Fibroblast of skin of abdomen (primary cell): Measurements from ENCODE around the gene PDE8A.

Experiments
- DNase-seq: peaks from one replicate; pipeline ENCODE4 v3.0.0-alpha.2; 2013

Gene PDE8A

DNA sequence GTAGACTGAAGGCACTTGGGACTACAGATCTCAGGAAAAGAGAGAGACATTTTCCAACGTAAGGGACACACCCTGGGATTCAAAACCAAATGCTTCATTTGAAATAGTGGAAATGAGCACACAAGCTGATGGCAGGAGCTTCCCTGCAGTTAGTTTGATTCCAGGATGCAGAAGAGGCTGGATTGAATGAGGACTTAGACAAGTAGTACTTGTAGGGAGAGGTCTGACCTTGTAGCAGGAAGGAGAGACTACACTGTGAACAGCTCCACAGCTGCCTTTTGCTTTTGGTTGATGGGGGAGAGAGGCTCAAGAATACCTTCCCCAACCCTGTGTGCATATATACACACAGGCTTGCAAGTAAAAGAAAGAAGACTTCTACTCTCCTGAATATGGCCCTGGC is 51.5 kb downstream of the PDE8A start:
- no peak for DNase-seq

DNA sequence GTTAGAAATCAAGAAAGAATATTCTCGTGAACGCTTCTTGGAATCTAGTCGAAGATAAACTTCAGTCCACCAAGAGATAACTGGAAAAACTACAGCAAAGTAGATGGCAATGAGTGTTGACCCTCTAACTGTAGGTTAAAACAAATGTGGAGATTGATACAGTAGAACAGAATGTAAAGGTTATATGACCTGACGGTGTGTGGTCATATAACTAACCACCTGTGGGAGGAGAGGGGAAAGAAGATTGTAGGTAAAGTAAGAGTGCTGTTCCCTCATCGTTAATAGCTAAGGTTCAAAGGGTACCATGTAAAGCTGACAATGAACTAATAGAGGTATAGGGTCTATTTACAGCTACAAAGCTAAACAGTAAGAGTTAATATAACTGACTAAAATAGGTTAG is 52.6 kb downstream of the PDE8A start:
- no peak for DNase-seq

DNA sequence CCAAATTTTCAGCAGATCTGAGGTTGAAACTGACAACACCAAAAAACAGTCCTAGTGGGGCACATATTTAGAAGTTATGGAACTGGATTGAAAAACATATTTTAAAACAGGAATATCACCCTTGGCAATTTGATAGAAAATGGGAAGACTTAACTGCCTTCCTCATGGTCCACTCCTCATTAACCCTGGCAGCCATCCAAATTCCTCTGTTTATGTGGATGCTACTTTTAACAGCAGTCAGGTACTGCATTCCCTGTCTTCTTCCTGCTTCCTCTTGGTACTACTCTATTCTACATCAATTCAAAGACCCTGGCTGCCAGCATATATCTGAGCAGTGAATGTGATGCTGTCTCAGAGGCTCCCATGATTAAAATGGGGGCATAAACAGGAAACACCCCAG is 54.3 kb downstream of the PDE8A start:
- DNase-seq = no peak

DNA sequence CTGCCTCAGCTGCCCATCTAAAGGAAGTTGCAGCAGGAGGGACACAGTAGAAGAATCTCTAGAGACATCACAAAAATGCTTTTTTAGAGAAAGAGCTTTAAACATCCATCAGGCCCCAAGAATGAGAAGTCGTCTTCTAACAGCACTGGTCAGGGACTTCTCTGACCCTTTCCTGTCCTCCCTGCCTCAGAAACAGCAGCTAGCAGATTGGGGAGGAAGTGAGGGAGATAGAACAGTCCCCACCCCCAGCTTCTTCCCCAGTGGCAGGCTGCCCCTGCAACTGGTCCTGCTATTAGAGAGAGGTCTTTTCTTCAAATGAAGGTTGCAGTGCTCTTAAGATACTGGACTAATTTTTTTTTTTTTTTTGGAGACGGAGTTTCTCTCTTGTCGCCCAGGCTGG is 55.1 kb downstream of the PDE8A start:
- no peak for DNase-seq

GRCh38 chr15:85037641-85038040 is 56.0 kb downstream of the PDE8A start:
- no peak for DNase-seq

DNA sequence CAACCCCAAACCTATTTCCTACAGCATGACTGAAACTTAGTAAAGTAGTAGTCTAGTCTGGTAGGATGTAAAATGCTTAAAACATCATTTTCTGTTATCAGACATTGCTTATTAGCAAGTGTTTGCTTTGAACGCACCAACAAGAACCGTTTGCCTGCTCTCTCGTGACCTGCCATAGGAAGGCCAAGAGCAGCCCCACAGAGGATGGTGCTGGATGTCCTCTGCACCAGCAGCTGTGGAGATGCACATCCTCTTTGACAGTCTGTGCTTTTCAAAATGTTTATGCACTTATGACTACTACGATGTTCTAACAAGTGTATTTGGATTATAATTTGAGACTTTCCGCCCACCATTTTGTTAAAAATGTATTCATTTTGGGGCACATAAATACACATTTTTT is 59.6 kb downstream of the PDE8A start:
- no peak for DNase-seq

DNA sequence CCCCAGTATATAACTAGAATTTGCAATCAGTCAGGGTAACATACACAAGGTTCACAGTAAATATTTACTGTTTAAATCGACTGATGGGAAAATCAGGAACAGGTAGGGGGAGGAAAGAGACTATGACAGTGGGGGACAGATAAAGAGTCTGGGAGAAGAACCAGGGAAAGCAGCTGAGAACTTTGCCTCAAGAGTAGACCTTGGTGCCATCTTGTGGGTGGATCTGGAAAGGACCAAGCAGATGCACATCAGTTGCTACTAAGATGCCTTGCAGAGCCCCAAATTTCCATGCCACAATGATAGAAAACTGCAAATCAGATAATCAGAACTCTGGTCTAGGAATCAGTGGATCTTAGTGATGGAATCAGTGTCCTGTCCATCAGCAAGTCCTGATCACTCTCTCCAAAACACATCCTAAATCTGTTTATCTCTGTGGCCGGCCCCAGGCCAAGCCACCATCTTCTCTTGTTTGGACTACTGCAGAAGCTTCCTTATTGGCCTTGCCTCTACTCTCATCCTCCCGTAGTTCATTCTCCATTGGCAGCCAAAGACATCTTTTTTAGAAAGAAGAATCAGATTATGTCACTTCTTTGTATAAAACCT is 62.7 kb downstream of the PDE8A start:
- DNase-seq = peak; percentile 50

- DNase-seq = no peak
These were observed 63.2 kb downstream of the PDE8A start for GRCh38 chr15:85044894-85045293.

DNA sequence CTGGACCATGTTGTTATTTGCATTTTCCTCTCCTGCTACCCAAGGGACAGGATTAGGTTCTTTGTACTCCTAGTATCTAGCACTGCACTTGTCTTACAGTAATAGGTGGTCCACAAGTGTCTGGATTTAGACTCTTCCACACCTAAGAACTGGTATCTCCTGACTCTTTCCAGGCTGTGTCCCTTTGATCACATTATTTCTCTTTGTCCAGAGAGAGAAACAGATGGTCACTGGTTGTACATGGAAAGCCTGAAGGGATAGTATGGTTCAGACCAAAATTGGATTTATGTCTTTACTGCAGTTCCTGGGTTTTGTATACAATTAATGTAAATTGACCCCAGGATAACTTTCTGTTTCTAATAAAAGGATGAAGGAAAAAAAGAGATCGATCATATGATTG is 64.0 kb downstream of the PDE8A start:
- no peak for DNase-seq

DNA sequence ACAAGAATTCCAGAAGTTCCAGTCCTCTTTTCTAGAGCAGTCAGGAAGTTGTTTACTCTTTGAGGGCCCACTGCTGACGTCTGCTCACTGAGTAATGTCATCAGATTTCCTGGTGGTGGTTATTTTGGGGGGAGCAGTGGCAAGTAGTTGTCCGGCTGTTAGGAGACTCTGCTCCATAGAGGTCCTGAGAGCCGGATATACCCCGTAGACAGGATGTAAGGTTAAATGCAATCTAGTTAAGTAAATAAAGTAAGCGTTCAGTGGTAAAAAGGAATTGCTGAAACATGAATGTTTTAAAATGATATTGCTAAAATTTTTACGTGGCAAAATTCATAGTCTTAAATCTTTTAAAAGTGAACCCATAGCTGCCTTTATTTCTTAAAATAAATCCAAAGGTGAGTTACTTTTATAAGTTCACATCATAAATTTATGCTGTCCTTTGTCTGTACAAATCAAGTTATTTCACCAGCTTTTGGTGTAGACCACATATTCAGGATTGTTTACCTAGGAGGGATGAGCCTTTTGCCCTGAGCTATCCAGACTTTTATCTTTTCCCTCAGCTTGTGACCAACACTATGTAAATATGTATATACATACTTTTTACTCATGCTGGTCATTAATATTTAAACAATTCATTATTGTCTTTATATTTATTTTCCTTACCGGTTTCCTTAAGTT is 65.8 kb downstream of the PDE8A start:
- peak; percentile 87 for DNase-seq

DNA sequence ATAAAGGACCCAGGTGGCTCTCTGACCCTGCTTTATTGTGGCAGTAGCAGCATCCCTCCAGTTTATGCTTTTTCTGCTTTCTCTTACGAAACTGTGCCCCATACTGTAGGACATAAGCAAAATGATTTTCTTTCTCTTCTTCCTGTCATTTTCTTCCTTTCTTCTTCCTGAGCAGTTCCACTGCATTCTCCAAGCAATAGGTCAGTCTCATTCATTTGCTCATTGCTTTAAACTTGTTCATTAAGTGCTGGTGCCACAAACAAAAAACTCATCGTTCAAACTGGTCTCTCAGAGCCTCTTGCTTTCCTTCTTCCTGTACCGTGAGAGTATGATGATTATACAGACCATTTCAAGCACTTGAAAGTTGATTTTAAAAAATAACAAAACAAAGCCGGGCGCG is 66.8 kb downstream of the PDE8A start:
- DNase-seq = no peak

DNA sequence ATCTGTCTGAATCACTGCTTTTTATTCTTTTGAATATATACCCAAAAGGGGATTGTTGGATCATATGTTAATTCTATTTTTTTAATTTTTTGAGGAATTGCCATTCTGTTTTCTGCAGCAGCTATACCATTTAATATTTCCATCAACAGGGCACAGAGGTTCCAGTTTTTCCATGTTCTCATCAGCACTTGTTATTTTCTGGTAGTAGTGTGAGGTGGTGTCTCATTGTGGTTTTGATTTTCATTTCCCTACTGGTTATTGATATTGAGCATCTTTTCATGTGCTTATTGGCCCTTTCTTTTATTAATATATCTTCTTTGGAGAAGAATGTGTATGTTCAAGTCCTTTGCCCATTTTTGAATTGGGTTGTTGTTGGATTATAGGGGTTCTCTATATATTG is 68.1 kb downstream of the PDE8A start:
- DNase-seq = no peak

DNA sequence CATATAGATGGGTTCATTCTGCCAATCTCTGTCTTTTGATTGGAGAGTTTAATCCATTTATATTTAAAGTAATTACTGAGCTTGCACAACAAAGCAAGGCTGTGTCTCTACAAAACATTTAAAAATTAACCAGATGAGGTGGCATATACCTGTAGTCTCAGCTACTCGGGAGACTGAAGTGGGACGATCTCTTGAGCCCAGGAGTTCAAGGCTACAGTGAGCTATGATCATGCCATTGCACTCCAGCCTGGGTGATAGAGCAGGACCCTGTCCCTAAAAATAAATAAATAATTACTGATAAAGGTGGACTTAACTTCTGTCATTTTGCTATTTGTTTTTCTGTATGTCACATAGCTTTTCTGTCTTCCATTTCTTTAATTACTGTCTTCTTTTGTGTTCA is 78.1 kb downstream of the PDE8A start:
- DNase-seq = no peak

DNA sequence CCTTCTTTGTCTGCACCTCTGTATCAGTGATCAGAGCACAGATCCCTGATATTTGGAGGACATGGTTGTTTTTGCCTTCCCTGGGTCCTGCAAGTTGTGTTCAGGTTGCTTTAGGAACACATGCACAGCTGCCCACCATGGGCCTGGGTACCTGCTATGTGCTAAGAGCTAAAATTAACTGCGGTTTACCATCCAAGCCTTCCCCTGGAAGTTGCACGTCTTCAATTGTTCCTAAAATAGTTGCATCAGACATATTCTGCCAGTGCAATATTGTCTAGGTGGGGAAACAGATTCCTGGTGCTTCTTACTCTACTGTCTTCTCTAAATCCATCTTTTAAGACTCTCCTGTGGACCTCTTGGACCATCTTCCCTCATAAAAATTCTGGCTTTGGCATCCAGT is 80.9 kb downstream of the PDE8A start:
- no peak for DNase-seq

DNA sequence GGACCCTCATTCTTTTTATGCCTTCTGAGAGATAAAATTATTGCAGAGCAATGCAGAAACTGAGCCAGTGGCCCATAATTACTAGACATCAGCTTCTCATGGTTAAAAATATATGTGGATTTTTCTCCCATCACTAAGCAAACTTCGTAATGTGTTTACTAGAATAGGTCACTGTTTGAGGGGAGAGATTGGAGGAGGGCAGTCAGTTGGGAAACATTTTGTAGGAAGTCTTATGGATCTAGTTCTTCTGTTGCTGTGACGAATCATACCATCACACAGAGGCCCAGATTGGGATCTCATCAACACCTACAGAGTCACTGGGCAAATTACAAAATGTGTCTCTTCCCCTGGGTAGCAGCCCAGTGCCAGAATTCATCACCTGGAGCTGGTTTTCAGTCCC is 81.4 kb downstream of the PDE8A start:
- DNase-seq = no peak

DNA sequence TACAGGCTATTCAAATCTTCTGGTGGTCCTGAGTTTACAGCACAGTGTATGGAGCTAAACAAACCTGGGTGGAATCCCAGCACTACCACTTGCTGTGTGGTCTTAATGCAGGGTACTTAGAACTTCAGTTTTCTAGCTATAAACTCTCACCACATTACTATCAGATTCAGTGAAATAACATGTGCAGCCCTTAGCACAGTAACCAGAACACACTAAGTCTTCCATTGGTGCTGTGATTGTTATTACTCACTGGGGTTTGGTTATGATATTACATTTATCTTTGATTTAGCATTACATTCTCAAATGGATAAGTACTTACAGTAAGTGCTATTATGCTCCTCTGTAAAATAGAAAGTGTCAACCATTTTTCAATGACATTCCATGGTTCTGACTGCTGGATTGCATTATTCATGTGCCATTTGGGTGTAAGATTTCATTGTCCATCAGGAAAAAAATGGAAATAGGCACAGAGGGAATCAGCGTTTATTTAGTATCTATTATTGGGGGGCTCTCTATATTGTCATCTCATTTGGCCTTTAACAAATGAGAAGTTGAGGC is 81.9 kb downstream of the PDE8A start:
- DNase-seq = no peak

DNA sequence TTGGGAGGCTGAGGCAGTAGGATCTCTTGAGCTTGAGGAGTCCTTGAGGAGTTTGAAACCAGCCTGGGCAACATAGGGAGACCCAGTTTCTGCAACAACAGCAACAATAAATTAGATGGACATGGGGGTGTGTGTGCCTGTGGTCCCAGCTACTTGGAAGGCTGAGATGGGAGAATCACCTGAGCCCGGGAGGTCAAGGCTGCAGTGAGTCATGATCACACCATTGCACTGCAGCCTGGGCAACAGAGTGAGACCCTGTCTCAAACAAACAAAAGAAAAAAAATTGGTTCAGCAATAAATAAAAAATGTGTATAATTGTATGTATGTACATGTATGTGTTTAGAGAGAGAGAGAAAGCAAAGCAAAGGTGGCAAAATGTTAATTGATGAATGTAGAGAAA is 83.1 kb downstream of the PDE8A start:
- no peak for DNase-seq

- no peak for DNase-seq
These were observed 89.4 kb downstream of the PDE8A start for GRCh38 chr15:85071061-85071460.

DNA sequence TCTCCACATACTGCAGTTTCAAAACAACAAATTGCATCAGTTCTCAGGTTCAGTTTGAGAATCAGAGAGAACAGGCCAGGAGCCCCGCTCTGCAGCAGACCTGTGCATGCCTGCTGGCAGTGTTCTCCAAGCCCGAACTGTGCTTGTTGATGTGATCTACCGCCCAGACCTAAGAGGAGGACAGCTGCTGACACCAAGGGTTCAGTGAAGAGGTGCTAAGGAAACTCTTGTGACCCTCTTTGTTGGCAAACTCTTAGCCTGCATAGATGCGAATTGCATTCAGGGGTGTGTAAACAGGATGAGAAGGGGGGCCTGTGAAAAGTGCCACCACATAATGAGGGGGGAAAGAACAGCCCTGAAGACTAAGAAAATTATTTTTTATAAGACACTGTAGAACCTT is 89.8 kb downstream of the PDE8A start:
- no peak for DNase-seq

GRCh38 chr15:85072917-85073316 is 91.3 kb downstream of the PDE8A start:
- DNase-seq = no peak

DNA sequence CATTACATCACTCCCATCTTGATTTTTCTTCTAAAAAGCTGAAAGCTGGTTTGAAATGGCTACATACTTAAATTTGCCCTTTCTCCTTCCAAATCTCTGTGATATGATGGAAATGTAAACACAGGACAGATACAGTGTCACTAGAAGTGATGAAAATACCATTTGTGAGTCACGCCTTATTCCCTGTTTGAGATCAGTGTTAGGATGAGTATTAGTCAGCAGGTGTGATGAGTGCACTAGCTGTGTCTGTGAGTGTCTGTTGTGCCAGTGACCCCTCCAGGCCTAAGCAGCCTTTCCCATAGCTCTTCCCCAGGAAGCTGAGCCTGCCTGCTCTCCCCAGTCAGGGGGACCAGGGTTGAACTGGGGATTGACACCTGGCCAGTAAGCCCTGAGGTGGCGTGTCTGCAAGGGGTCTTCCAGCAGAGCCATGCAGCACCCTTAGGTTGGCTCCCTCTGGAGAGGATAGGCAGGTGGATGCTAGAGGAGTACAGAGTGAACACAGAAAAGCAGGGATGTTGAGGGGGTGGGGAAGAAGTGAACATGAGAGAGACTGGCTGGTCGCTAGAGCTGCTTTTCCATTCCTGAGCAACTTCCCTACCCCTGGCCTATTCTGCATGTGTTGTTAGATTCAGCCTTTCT is 92.0 kb downstream of the PDE8A start:
- DNase-seq = no peak

DNA sequence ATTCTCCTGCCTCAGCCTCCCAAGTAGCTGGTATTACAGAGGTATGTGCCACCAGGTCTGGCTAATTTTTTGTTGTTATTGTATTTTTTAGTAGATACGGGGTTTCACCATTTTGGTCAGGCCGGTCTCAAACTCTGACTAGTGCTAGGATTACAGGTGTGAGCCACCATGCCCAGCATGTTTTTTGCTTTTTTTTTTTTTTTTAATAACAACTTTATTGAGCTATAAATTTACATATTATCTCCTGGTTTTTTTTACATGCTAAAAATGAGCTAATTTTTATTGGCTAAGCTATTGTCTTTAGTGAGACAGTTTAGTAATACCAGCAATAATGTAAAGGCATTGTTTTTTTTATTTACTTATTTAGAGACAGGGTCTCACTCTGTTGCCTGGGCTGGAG is 105.2 kb downstream of the PDE8A start:
- DNase-seq = no peak

- DNase-seq = no peak
These were observed 106.6 kb downstream of the PDE8A start for GRCh38 chr15:85088300-85088699.

DNA sequence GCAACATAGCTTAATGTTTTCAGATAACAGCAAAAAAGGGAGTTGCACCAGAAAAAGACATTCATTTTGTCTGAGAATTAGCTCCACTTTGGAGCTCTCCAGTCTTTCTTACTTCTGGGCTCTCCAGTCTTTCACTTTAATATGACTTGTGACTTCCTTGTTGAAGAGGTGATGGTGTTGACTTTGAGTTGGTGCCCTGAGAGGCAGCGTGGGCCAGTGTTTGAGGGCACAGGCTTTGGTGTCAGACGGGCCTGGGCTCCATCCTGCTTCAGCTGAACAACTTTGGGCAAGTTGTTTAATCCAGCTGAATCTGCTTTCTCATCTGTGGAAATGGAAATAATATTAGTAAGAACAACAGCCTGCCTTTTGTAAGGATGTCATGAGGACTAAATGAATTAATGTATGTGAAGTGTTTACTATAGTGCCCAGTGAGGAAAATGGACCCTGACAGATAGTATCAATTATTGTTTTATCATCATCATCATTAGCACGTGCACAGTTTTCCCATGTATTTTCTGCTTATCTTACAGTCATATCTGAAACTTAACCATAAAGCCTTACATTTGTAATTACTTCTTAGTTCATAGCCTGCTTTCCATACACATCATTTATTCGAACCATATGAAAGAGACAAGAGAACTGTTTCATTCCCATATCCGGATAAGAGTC is 108.4 kb downstream of the PDE8A start:
- no peak for DNase-seq
